GM19452 (cell line): ENCODE measurements around the gene EVC.
"Not testable (repeated sequence)": the region's sequence is repeated elsewhere in the genome, so short reads cannot be mapped to it uniquely, and the experiment has no call there.

Source experiments
- ATAC-seq: cut with Tn5 transposase; IDR thresholded peaks from one replicate; pipeline ENCODE4 v1.9.1; 2021; ENCODE audit not compliant: unreplicated experiment

Gene EVC

GRCh38 chr4:5809216-5809776, 98.3 kb downstream of the EVC start:
- no peak for ATAC-seq

GRCh38 chr4:5810151-5810550, 99.2 kb downstream of the EVC start:
- ATAC-seq, result no peak

GRCh38 chr4:5810770-5811430, 99.9 kb downstream of the EVC start:
- no peak for ATAC-seq

GRCh38 chr4:5812057-5812456, 101.1 kb downstream of the EVC start:
- ATAC-seq, result not testable (repeated sequence)

GRCh38 chr4:5812506-5813229, 101.7 kb downstream of the EVC start:
- no peak for ATAC-seq

- no peak for ATAC-seq
These were observed 102.9 kb downstream of the EVC start for GRCh38 chr4:5813882-5814255.

GRCh38 chr4:5814421-5814820, 103.4 kb downstream of the EVC start:
- no peak for ATAC-seq

GRCh38 chr4:5815641-5816040, 104.6 kb downstream of the EVC start:
- no peak for ATAC-seq

- no peak for ATAC-seq
These were observed 105.1 kb downstream of the EVC start for GRCh38 chr4:5816101-5816500.

GRCh38 chr4:5816851-5817375, 105.9 kb downstream of the EVC start:
- no peak for ATAC-seq

GRCh38 chr4:5821665-5822358, 110.8 kb downstream of the EVC start:
- no peak for ATAC-seq

- ATAC-seq, result no peak
These were observed 111.6 kb downstream of the EVC start for GRCh38 chr4:5822619-5823018.

- no peak for ATAC-seq
These were observed 112.7 kb downstream of the EVC start for GRCh38 chr4:5823542-5824211.

- no peak for ATAC-seq
These were observed 113.2 kb downstream of the EVC start for GRCh38 chr4:5824227-5824626.

GRCh38 chr4:5824635-5825034, 113.6 kb downstream of the EVC start:
- no peak for ATAC-seq

- no peak for ATAC-seq
These were observed 114.5 kb downstream of the EVC start for GRCh38 chr4:5825321-5826041.

GRCh38 chr4:5826437-5827107, 115.6 kb downstream of the EVC start:
- no peak for ATAC-seq

GRCh38 chr4:5827108-5828004, 116.4 kb downstream of the EVC start:
- no peak for ATAC-seq

- no peak for ATAC-seq
These were observed 117.0 kb downstream of the EVC start for GRCh38 chr4:5828005-5828391.
